ENCODE data around the gene NDUFAF2. TPM values are rescaled to one million over a fixed set of nuclear protein-coding genes. Genes with fewer than 3 reads are reported as not detected.

The NDUFAF2 gene, protein sequence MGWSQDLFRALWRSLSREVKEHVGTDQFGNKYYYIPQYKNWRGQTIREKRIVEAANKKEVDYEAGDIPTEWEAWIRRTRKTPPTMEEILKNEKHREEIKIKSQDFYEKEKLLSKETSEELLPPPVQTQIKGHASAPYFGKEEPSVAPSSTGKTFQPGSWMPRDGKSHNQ
- 17.3 and 23.8 TPM in 2 replicates for total RNA-seq

DNA sequence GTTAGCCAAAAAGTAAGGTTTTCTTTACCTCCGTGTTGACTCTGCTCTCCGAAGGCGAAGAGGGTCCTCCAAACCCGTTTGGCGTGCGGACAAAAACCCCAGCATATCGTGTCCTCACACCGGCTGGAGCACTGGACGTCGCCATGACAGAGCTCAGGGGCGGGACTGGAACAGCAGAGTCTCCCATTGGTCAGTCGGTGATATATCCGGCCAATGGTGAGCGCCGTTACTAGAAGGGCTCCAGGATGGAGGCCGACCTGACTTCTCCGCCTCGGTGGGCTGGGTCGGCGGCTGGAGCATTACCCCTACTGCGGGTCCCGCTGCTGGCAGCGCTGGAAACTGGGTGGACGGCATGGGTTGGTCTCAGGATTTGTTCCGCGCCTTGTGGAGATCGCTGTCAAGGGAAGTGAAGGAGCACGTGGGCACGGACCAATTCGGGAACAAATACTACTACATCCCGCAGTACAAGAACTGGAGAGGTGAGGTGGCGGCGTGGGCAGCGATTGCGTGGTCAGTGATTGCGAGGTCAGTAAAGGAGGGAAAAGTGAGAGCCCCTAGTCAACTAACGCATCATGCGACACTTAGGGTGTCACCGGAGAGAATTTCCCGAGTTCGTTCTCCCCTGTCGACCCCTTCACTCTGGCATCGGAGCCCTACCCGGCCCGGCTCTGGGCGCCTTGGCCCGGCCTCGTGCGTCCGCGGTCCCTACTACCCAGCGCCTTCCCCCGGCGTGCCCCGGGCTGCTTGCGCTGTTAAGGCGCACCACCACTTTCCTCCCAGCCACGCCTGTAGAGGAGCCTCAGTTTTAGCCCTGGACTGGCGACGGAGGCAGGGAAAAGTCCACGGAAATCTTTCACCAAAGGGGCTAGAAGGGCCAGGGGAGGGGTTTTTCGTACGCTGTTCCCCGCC, at the start of gene NDUFAF2, which contains the start of gene ERCC8:
TSS of gene NDUFAF2 (plus strand) at position 302 of the 909 bp plus-strand sequence. CDS start at position 353, 51 bp downstream.
TSS of gene ERCC8 (minus strand) at position 167 of the 909 bp plus-strand sequence. CDS start at position 105, 62 bp downstream.

DNA sequence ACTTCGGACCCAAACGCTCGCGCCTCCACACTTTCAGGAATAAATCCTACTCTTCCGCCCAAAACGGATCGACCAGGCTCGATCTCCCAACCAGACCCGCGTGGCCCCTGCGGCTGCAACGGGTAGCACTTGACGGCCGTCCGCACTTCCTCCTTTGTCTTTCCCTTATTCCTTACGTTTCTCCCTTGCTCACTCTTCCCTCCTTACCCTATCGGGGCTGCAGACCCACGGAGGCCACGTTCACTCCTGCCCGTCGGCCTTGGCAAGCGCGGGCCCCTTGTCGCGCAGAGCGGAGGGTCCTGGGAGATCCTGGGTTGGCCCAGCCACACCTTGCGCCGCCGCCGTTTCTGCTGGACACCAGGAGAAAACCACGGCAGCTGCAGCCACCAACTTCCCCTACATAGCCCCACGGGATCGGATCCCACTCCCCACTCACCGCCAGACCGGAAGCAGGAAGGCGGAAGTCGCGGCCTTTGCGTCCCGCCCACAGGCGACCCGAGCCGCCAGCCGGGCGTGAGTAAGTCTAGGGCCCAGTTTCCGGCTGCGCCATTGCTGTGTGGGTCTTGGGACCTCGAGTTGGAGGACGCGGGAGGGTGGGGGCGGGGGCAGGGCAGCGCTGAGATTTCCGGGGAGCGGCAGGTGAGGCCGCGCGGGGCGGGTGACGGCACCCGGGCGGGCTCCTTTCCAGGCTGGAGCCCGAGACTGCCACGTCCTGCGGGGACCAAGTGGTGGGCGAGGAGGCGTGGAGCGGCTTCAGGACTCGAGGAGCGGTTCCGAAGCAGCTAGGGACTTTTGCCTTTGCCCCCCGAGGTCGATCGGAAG, 217.2 kb downstream of the NDUFAF2 start, which contains the start of gene SMIM15:
TSS of gene SMIM15 (minus strand) at position 459 of the 822 bp plus-strand sequence. CDS start 2,297 bp downstream, outside the sequence.

Other genes with a start within 250 kb of the NDUFAF2 start
- 1.5 and 4.8 TPM in 2 replicates for gene DEPDC1B, start 245.0 kb upstream of the NDUFAF2 start, total RNA-seq
- gene ELOVL7, start 100.9 kb upstream of the NDUFAF2 start, total RNA-seq = 0.09 TPM in 1 of 2 replicates, not detected in the other
- gene ERCC8, start 135 bp upstream of the NDUFAF2 start, total RNA-seq = 32.8 and 33.3 TPM in 2 replicates
- gene SMIM15, start 217.3 kb downstream of the NDUFAF2 start, total RNA-seq = 58.5 and 102 TPM in 2 replicates